Spleen (tissue), 7 donors: ENCODE measurements around the gene CLEC16A.

Source experiments
- POLR2AphosphoS5 ChIP-seq, 3 donors: sonication (generic); formaldehyde crosslinking; IDR thresholded peaks; one replicate each; pipeline ENCODE4 v1.5.1; 2017; ENCODE audit warnings: antibody characterized with exemption in 3 of 3
- TF ChIP-seq, protein P1 (sequence below), 11 experiments: fragments of 200-600 bp in 7 of 11; fragments of 450-650 bp in 4 of 11; sonication (generic) in 4 of 11; IDR thresholded peaks in 8 of 11; conservative IDR thresholded peaks in 3 of 11; 1 replicate in 7 of 11; 2 replicates in 4 of 11; pipeline versions ENCODE4 v1.4.0 to v1.8.0; 2016 to 2021; ENCODE audit warnings: antibody characterized with exemption in 11 of 11, inconsistent platforms in 4 of 11, mild to moderate bottlenecking in 1 of 11
- donor health status: DM: no; HTN: no; CAD: no; lungs with moderate emphysema.
- donor health status: DM: no; HTN: no; CAD: no.
- donor health status: DM: no; HTN: no; CAD: no.

DNA sequence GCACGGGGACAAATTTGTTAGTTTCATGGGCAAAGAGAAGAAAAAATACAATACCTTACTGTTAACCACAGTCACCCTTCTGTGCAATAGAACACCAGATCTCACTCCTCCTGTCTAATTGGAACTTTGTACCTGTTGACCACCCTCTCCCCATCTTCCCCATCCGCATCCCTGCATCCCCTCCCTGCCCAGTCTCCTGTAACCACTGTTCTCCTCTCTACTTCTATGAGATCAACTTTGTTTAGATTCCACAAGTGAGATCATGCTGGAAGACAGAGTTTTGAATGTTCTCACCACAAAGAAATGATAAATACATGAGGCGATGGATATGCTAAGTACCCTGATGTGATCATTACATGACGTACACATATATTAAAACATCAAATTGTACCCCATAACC is 47.7 kb downstream of the CLEC16A start:
- TF ChIP-seq, protein P1, sequence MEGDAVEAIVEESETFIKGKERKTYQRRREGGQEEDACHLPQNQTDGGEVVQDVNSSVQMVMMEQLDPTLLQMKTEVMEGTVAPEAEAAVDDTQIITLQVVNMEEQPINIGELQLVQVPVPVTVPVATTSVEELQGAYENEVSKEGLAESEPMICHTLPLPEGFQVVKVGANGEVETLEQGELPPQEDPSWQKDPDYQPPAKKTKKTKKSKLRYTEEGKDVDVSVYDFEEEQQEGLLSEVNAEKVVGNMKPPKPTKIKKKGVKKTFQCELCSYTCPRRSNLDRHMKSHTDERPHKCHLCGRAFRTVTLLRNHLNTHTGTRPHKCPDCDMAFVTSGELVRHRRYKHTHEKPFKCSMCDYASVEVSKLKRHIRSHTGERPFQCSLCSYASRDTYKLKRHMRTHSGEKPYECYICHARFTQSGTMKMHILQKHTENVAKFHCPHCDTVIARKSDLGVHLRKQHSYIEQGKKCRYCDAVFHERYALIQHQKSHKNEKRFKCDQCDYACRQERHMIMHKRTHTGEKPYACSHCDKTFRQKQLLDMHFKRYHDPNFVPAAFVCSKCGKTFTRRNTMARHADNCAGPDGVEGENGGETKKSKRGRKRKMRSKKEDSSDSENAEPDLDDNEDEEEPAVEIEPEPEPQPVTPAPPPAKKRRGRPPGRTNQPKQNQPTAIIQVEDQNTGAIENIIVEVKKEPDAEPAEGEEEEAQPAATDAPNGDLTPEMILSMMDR (IDR thresholded peaks at IDR 0.05 in 8 of 11, conservative IDR thresholded peaks at IDR 0.05 in 3 of 11): no peak
- no peak for TF ChIP-seq POLR2AphosphoS5 (IDR thresholded peaks at IDR 0.05)
